AG10803 (cell line): ENCODE measurements around the gene LRRC45.

ENCODE experiments used
- DNase-seq: peaks from one replicate; pipeline ENCODE4 v3.0.0; 2010; ENCODE audit warnings: low read depth
- H3K4me3 ChIP-seq: 2 replicates; pipeline ENCODE4 v1.5.1; 2011; ENCODE audit warnings: mild to moderate bottlenecking, low read length, control low read depth
- TF ChIP-seq, protein P1 (sequence below): conservative IDR thresholded peaks from 2 replicates; pipeline ENCODE4 v1.5.1; 2011; ENCODE audit warnings: mild to moderate bottlenecking, low read length, control low read depth, inconsistent platforms

The LRRC45 gene

DNA sequence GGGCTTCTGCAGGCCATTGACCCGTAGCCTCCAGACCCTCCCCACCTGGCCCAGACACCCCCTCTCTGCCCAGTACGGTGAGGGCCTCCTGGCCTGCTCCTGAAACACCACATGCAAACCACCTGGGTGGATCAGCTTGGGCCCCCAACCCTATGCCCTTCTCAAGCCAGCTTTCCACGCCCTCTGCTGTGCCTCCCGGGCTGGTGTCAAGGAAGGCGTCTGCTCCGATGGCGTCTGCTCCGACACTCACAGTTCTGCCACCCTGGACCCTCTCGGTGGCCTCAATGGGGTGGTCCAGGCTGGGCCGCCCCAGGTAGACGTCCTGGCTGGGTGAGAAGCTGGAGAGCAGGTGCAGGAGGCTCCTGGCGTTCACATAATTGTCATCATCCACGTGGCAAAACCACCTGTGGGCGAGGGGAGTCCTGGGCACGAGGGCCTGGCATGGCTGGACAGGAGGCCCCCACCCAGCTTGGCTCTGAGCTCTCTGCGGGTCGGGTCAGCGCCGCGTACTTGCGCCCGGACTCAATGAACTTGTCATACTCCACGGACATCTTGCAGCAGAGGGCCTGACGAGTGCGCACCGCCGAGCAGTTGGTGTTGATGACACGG lies 27.2 kb downstream of the LRRC45 start:
- peak overlapping the region; percentile 80 for H3K4me3 ChIP-seq
- no peak for DNase-seq
- TF ChIP-seq, protein P1, sequence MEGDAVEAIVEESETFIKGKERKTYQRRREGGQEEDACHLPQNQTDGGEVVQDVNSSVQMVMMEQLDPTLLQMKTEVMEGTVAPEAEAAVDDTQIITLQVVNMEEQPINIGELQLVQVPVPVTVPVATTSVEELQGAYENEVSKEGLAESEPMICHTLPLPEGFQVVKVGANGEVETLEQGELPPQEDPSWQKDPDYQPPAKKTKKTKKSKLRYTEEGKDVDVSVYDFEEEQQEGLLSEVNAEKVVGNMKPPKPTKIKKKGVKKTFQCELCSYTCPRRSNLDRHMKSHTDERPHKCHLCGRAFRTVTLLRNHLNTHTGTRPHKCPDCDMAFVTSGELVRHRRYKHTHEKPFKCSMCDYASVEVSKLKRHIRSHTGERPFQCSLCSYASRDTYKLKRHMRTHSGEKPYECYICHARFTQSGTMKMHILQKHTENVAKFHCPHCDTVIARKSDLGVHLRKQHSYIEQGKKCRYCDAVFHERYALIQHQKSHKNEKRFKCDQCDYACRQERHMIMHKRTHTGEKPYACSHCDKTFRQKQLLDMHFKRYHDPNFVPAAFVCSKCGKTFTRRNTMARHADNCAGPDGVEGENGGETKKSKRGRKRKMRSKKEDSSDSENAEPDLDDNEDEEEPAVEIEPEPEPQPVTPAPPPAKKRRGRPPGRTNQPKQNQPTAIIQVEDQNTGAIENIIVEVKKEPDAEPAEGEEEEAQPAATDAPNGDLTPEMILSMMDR, result no peak

DNA sequence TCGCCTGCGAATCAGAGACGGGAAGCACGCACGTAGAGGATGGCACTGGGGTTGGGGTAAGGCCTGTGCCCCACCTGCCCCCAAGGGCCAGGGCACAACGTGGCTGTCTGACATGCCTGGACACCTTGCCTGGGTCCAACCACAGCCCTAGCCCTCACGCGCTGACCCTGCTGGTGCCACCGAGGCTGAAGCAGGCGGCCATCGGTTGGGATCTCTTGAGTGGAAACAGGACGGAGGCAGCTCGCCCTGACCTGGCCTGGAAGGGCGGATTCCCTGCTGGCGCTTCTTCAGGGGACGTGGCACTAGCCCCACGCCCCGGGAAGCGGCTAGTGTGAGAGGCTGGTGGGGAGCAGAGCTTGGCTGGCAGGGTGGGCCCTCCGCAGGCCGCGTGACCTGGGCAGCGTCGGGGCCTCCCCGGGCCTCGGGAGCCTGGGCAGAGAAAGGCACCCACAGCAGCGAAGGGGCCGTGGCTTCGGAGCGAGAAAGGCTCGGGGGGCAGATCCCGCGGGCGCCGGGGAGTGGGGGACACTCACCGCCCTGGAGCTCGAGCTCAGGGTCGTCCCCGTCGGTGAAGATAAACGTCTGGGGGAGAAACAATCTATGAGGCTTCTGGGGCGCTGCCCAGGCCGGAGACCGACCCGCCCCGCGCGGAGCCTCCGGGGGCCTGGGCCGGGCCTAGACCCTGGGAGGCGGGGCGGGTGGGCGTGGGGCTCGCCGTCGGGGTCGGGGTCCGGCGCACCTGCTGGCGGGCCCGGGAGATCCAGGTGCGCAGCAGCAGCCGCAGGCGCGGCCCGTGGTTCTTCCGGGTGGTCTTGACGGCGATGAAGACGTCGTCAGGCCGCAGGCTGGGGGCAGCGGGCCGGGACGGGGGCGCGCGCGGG lies 27.9 kb downstream of the LRRC45 start:
- TF ChIP-seq, protein P1, result no peak
- DNase-seq, result peak; percentile 36
- peak overlapping the region; percentile 80 for H3K4me3 ChIP-seq

DNA sequence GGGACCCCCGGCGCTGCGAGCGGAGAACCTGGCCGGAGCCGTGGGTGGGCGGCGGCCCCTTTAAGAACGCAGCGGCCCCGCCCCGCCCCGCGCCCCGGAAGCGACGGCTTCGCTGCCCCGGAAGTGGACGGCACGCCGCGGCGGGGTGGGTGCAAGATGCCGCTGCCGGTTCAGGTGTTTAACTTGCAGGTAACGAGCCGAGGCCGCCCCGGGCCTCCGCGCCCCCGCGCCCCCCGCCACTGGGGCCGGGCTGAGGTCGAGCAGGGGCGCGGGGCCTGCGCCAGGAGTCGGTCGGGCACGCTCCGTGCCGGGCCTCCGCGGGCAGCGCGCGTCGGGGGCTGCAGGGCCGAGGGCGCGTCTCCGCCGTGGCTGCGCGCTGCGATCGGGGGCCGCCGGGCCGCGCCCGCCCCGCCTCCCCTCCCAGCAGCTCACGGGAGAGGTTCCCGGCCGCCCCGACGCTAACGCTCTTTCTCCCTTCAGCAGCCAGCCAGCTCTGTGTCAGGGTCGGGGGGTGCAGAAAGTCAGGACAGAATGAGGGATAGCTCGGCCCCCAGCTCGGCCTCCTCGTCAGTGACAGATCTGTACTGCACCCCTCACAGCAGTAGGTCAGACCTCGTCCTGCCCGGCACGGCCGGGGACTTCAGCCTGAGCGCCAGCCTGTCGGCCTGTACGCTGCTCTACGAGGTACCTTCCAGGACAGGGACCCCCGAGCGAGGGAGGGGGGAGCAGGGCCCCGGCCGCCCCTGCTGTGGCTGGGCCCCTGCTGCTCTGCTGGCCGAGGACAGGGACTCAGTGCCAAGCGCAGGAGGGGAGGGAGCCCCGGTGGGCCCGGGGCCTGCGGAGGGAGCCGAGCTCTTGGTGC lies 28.9 kb downstream of the LRRC45 start, which contains the start of the genes GPS1 and RFNG:
GPS1 (plus strand) TSS at position 123 of the 862 bp plus-strand sequence; CDS start at position 157, 34 bp downstream.
RFNG (minus strand) TSS at position 36 of the 862 bp plus-strand sequence. CDS start 45 bp downstream, outside the sequence.
- peak; percentile 47 for DNase-seq
- TF ChIP-seq, protein P1, result no peak
- H3K4me3 ChIP-seq, result peak within 1 kb of the TSS; percentile 80

DNA sequence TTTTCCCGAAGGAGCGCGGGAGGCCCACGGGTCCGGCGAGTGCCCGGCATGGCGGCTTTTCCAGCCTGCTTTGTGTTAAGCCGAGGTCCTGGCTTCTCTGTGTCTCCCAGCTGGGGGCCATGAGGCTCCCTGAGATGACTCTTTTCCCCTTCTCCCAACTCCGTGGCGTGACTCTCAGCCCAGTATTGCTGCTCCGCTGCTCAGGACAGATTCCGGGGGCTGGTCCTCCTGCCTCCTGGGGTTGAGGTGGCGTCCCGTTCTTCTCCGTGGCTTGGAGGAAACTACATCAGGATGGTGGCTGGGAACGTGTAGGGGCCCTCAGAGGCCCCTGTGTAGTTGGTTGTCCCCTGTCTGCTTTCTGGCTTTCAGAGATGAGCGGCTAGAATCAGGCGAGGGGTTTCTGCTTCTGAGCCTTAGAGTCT lies 29.5 kb downstream of the LRRC45 start:
- DNase-seq, result no peak
- TF ChIP-seq, protein P1, result no peak
- peak overlapping the region; percentile 80 for H3K4me3 ChIP-seq

DNA sequence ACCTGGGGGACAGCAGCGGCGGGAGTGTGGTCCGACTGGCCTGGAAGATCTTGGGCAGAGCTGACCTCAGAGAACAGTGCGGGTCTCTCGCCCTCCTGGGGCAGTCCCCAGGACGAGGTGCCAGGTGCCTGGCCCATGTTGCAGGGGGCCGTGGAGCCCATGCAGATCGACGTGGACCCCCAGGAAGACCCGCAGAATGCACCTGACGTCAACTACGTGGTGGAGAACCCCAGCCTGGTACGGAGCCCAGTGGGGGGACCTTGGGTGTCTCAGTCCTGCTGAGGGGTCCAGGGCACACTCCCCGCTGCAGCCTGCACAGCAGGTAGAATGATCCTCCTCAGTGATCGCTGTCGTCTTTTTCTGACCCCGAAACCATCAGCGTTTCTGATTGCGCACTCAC lies 30.0 kb downstream of the LRRC45 start:
- H3K4me3 ChIP-seq, result peak overlapping the region; percentile 80
- TF ChIP-seq, protein P1, result no peak
- DNase-seq, result no peak

DNA sequence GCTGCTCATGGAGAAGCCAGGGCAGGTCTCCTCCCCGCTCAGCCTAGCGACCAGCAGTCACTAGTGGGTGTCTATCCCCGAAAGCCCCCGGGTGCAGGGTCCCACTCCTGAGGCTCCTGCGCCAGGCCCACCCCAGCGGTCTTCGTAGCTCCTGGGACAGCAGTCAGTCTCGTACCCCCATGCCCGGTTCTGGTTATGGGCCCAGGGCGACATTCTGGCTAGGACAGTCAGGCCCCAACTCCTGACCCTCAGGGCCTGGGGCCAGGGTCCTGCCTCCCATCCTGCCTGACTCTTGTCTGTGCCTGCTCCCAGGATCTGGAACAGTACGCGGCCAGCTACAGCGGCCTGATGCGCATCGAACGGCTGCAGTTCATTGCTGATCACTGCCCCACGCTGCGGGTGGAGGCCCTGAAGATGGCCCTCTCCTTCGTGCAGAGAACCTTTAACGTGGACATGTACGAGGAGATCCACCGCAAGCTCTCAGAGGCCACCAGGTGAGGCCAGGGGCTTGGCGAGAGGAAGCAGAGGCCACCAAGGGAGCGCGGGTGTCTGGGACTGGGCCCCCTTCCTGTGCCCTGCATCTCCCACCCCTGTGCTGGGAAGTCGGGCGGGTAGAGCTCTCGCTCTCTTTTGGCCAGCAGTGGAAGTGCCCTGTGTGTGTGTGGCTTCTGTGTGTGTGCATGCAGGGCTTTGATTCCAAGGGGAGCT lies 30.6 kb downstream of the LRRC45 start:
- TF ChIP-seq, protein P1, result no peak
- DNase-seq, result no peak
- peak overlapping the region; percentile 80; the same call in 1 of the 2 replicates for H3K4me3 ChIP-seq
